Fibroblast of lung (primary cell): ENCODE measurements around the gene PFKFB2. TPM values are rescaled to one million over a fixed set of nuclear protein-coding genes. Genes with fewer than 3 reads are reported as not detected.

Experiments
- DNase-seq, 2 donors: peaks; one replicate each; pipeline versions ENCODE4 v3.0.0 to v3.0.0-alpha.2; 2010; ENCODE audit warnings: low read depth in 2 of 2
- H2AFZ ChIP-seq: 2 replicates; pipeline ENCODE4 v1.5.1; 2012; ENCODE audit warnings: low read length, control low read depth, inconsistent platforms
- H3K27ac ChIP-seq: 2 replicates; pipeline ENCODE4 v1.5.1; 2011; ENCODE audit warnings: low read length, control low read depth; ENCODE audit not compliant: insufficient read depth
- H3K27me3 ChIP-seq: 2 replicates; pipeline ENCODE4 v1.5.1; 2011; ENCODE audit warnings: mild to moderate bottlenecking, low read length; ENCODE audit not compliant: control insufficient read depth, insufficient read depth
- H3K36me3 ChIP-seq: 2 replicates; pipeline ENCODE4 v1.5.1; 2011; ENCODE audit warnings: low read length; ENCODE audit not compliant: control insufficient read depth, insufficient read depth
- H3K4me1 ChIP-seq: 2 replicates; pipeline ENCODE4 v1.5.1; 2011; ENCODE audit warnings: low read length; ENCODE audit not compliant: control insufficient read depth, insufficient read depth; ENCODE audit errors: extremely low read depth
- H3K4me2 ChIP-seq: 2 replicates; pipeline ENCODE4 v1.5.1; 2011; ENCODE audit warnings: low read length, control low read depth; ENCODE audit not compliant: insufficient read depth; ENCODE audit errors: extremely low read depth
- H3K4me3 ChIP-seq, 4 experiments: fragments of 200-600 bp in 1 of 4; sonication (generic) in 1 of 4; replicated peaks in 1 of 4; 2 replicates each; pipeline ENCODE4 v1.5.1; 2011 to 2016; ENCODE audit warnings: low read length in 4 of 4, low read depth in 3 of 4, mild to moderate bottlenecking in 3 of 4, control low read depth in 2 of 4, inconsistent platforms in 1 of 4, mixed read lengths in 1 of 4; ENCODE audit not compliant: insufficient read depth in 1 of 4; ENCODE audit errors: control extremely low read depth in 1 of 4
- H3K79me2 ChIP-seq: 2 replicates; pipeline ENCODE4 v1.5.1; 2012; ENCODE audit warnings: mild to moderate bottlenecking, low read length, inconsistent platforms; ENCODE audit not compliant: control insufficient read depth, insufficient read depth
- H3K9ac ChIP-seq: 2 replicates; pipeline ENCODE4 v1.5.1; 2011; ENCODE audit warnings: mild to moderate bottlenecking, low read length, control low read depth; ENCODE audit not compliant: insufficient read depth
- H3K9me3 ChIP-seq: 2 replicates; pipeline ENCODE4 v1.5.1; 2012; ENCODE audit warnings: low read depth, low read length; ENCODE audit not compliant: control insufficient read depth, insufficient read depth
- H4K20me1 ChIP-seq: 2 replicates; pipeline ENCODE4 v1.5.1; 2011; ENCODE audit warnings: low read length; ENCODE audit not compliant: control insufficient read depth, insufficient read depth; ENCODE audit errors: extremely low read depth
- EZH2 ChIP-seq: IDR thresholded peaks from 2 replicates; pipeline ENCODE4 v1.5.1; 2012; ENCODE audit warnings: low read length, control low read depth, mild to moderate bottlenecking; ENCODE audit errors: missing control alignments
- polyA plus RNA-seq, 2 donors: library from polyadenylated mRNA; depleted of rRNA in 1 of 2; stranded (reverse) in 1 of 2; unstranded in 1 of 2; fragments of >200 nt; gene quantifications; 2 replicates each; pipeline ENCODE4 v1.2.1, GENCODE V29; 2011 to 2012; ENCODE audit warnings: missing spikeins in 1 of 2
- total RNA-seq: library from RNA; depleted of rRNA; stranded (reverse); fragments of >200 nt; gene quantifications from 2 replicates; pipeline ENCODE4 v1.2.1, GENCODE V29; 2014
- TF ChIP-seq, protein P1 (sequence below), 2 donors: IDR thresholded peaks in 1 of 2; conservative IDR thresholded peaks in 1 of 2; 1 replicate in 1 of 2; 2 replicates in 1 of 2; pipeline ENCODE4 v1.5.1; 2011 to 2012; ENCODE audit warnings: low read length in 2 of 2, control low read depth in 1 of 2, inconsistent platforms in 1 of 2, low read depth in 1 of 2, mild to moderate bottlenecking in 1 of 2

Gene PFKFB2
- total and polyA plus RNA-seq, 2 donors (not counting 1 experiment from before 2014, with no cell fraction given) = 3.2 to 7.6 TPM

GRCh38 chr1:207045453-207045852 is 7.6 kb upstream of the PFKFB2 start:
- no peaks in the 10 kb centered on the region for H4K20me1 ChIP-seq

GRCh38 chr1:207047505-207047904 is 5.6 kb upstream of the PFKFB2 start:
- no peak for TF ChIP-seq EZH2
- TF ChIP-seq, protein P1, sequence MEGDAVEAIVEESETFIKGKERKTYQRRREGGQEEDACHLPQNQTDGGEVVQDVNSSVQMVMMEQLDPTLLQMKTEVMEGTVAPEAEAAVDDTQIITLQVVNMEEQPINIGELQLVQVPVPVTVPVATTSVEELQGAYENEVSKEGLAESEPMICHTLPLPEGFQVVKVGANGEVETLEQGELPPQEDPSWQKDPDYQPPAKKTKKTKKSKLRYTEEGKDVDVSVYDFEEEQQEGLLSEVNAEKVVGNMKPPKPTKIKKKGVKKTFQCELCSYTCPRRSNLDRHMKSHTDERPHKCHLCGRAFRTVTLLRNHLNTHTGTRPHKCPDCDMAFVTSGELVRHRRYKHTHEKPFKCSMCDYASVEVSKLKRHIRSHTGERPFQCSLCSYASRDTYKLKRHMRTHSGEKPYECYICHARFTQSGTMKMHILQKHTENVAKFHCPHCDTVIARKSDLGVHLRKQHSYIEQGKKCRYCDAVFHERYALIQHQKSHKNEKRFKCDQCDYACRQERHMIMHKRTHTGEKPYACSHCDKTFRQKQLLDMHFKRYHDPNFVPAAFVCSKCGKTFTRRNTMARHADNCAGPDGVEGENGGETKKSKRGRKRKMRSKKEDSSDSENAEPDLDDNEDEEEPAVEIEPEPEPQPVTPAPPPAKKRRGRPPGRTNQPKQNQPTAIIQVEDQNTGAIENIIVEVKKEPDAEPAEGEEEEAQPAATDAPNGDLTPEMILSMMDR (conservative IDR thresholded peaks at IDR 0.05 in 1 of 2, IDR thresholded peaks at IDR 0.05 in 1 of 2; ENCODE audit: low read depth in 1 of 2, low read length in 2 of 2) = no peak
- Histone ChIP-seq H3K27me3 (no peaks in the 10 kb centered on the region), H3K79me2 (peaks cover 27% of the 10 kb centered on the region), H3K9ac (no peak overlapping the region), H3K9me3 (no peaks in the 10 kb centered on the region), H2AFZ (no peak overlapping the region), H3K27ac (no peak overlapping the region), H4K20me1 (no peaks in the 10 kb centered on the region), H3K36me3 (peaks cover 5% of the 10 kb centered on the region), H3K4me2 (no peak overlapping the region), H3K4me1 (peaks cover 2% of the 10 kb centered on the region), H3K4me3 (no peak overlapping the region)
- DNase-seq = no peak

More at GRCh38 chr1:207045453-207045852, 7.6 kb upstream of the PFKFB2 start:
- Histone ChIP-seq H3K79me2 (peaks cover 26% of the 10 kb centered on the region), H3K4me2 (no peak overlapping the region), H3K4me3 (no peak overlapping the region), H2AFZ (no peak overlapping the region), H3K9ac (no peak overlapping the region), H3K27ac (no peak overlapping the region), H3K4me1 (peaks cover 2% of the 10 kb centered on the region), H3K9me3 (no peaks in the 10 kb centered on the region), H3K36me3 (peaks cover 5% of the 10 kb centered on the region), H3K27me3 (no peaks in the 10 kb centered on the region)
- TF ChIP-seq, protein P1 (conservative IDR thresholded peaks at IDR 0.05 in 1 of 2, IDR thresholded peaks at IDR 0.05 in 1 of 2; ENCODE audit: low read depth in 1 of 2, low read length in 2 of 2) = no peak
- no peak for TF ChIP-seq EZH2
- no peak for DNase-seq

GRCh38 chr1:207048041-207048440 is 5.0 kb upstream of the PFKFB2 start:
- Histone ChIP-seq H3K4me3 (no peak overlapping the region), H3K27me3 (no peaks in the 10 kb centered on the region), H4K20me1 (no peaks in the 10 kb centered on the region), H3K27ac (no peak overlapping the region), H3K9ac (no peak overlapping the region), H3K4me2 (no peak overlapping the region), H3K79me2 (peaks cover 27% of the 10 kb centered on the region), H2AFZ (no peak overlapping the region), H3K36me3 (peaks cover 5% of the 10 kb centered on the region), H3K4me1 (peaks cover 2% of the 10 kb centered on the region), H3K9me3 (no peaks in the 10 kb centered on the region)
- DNase-seq = no peak
- TF ChIP-seq, protein P1 (conservative IDR thresholded peaks at IDR 0.05 in 1 of 2, IDR thresholded peaks at IDR 0.05 in 1 of 2; ENCODE audit: low read depth in 1 of 2, low read length in 2 of 2) = no peak
- TF ChIP-seq EZH2 = no peak
